ENCODE measurements around the gene KRTAP4-5.
"Not testable (repeated sequence)": the region's sequence is repeated elsewhere in the genome, so short reads cannot be mapped to it uniquely, and the experiment has no call there.

KRTAP4-5 gene

DNA sequence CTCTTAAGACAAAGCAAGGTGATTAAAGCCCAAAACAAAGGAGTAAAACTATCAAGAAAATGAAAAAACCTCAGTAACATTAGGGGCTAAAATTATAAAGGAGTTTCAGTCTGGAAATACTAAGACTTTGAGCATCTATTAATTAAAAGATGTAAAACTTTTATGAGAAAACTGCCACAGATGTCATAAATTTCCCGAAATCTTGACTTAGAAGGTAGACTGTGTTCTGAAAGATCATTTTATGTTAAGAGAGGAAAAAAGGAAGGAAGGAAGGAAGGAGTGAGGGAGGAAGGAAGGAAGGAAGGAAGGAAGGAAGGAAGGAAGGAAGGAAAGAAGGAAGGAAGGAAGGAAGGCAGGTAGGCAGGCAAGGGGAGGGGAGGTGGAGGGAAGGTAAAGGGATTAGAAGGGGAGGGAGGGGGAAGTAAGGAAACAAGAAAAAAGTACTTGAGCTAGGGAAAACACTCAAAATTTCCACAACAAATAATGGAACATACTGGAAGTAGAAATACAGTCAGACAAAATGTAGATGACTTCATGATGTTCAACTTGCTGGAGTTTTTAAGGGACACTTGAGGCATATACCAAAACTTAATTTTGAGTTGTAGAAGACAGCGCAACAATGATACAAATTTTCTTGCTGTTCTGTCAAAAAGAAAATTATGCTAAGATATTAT lies 2.0 kb downstream of the KRTAP4-5 start:
- DNase-seq (ENCODE audit: low read depth) = no peak

DNA sequence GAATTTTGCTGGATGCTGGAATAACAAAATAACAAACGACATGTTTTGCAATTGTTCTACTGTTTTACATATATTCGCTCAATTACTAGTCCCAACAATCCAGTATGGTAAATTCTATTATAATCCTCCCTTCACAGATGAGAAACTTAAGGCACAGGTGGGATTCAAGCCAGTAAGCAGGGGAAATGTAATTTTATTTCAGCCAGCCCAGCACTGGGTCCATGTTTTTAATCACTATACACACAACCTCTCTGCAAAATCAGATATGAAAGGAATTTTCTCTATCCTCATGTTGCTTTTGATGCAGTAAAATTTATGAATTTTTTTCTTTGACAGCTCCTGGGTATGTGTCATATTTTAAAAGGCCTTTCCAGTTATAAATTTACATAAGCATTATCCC lies 4.4 kb downstream of the KRTAP4-5 start:
- DNase-seq (ENCODE audit: low read depth) = no peak

DNA sequence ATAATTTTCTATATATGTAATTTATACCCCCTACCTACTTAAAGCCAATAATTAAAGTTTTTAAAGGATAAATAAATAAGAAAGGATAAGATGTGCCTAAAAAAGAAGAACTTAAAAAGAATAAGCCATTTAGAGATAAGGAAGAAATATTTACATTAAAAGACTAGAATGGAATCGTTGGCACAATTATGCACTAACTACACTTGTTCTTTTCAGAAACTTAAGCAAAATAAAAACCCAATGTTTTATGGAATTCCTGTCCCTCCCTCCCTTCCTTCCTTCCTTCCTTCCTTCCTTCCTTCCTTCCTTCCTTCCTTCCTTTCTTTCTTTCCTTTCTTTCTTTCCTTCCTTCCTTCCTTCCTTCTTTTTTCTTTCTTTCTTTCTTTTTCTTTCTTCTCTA lies 4.8 kb downstream of the KRTAP4-5 start:
- no peak for DNase-seq (ENCODE audit: low read depth)

DNA sequence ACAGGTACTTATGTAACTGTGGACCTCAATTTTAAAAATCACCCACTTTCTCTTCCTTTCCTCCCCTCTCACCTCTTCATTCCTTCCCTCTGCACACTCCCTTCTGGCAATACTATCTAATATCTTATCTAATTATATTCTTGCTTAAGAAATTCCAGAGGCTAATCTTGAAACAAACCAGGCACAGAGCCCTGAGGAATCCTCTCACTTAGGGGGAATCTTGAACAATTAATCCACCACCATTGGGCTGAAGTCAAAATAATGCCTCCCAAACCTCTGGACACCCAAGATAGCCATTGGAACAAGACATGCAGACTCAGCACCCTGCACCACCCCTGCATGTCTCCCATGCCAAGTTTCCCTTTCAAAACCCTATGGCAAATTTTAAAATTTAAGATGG lies 8.3 kb downstream of the KRTAP4-5 start:
- DNase-seq (ENCODE audit: low read depth) = no peak

DNA sequence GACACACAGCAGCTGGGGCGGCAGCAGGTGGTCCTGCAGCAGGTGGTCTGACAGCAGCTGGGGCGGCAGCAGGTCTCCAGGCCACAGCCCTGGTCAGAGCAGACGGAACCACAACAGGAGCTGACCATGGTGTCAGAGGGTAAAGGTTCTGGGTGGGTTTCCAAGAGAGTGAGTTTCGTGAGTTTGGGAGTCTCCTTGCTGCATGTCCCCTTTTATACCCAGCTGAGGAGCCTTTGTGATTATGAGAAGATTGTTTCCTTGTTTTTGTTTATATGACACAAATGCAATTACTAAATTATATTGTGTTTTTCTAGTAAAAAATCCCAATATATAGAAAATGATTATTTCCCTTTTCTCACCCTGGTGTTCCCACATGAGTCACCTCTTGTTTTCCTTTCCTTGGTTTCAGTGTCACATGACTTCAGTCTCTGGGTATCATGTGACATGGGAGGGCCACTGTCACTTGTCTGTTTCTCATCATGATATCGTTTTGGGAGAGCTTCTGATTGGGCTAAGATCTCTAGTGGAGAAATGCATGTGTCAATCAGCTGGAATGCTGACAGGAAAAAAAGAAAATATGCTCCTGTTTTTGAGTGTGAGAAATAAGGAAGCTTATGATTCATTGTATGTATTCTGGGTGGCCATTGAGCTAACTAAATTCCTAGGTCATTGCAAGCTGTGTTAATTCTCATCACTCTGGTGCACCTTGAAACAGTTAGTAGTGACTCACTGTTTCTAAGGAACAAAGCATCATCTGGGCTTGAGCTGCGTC lies 9.1 kb downstream of the KRTAP4-5 start, which contains the start of gene KRTAP4-6:
TSS of gene KRTAP4-6 (minus strand) at position 185 of the 772 bp plus-strand sequence. CDS start at position 128, 57 bp downstream.
- DNase-seq (ENCODE audit: low read depth) = no peak

DNA sequence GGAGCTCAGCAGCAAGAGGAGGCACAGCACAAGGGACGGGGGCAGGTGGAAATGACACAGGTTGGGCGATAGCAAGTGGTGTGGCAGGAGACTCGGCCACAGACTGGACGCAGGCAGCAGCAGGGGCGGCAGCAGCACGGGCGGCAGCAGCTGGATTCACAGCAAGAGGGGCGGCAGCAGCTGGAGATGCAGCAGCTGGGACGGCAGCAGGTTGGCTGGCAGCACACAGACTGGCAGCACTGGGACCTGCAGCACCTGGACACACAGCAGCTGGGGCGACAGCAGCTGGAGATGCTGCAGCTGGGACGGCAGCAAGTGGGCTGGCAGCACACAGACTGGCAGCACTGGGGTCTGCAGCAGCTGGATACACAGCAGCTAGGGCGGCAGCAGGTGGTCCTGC lies 9.8 kb downstream of the KRTAP4-5 start:
- DNase-seq (ENCODE audit: low read depth) = not testable (repeated sequence)

DNA sequence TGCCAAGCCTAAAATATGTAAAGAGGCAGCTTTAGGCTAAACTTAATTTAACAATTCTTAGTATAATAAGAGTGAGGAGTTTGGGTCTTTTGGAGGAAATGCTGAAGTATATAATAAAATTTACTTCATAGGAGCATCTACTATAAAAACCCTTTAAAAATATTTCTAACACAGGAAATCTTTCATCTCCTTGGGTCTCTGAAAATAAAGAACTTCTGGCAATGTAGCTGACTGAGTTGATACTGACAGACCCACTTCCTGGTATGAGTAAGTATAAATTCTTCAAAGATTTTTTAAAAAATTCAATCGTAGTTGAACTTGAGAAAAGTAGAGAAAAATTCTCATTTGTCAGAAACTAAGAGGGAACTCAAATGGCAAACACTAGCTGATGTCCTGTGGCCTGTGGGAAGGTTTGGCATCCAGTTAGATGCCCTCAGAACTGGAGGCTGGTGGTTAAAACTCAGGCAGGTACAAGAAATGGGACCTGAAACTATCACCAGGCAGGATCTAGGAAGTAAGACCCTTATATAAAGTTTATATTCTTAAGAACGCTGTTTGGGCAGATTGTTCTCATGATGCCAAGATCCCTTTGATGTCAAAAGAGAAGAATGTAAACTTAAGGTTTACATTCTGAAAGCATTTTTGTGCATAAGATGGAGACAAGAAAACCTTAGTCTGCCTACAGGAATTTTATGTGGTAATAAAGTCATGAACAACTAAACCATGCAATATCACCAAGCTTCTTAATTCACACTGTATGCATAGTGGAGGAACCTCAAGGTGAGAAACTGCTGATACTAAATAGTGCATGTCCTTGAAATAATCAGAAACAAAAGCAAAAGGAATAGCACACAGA lies 15.5 kb downstream of the KRTAP4-5 start:
- no peak for DNase-seq (ENCODE audit: low read depth)

DNA sequence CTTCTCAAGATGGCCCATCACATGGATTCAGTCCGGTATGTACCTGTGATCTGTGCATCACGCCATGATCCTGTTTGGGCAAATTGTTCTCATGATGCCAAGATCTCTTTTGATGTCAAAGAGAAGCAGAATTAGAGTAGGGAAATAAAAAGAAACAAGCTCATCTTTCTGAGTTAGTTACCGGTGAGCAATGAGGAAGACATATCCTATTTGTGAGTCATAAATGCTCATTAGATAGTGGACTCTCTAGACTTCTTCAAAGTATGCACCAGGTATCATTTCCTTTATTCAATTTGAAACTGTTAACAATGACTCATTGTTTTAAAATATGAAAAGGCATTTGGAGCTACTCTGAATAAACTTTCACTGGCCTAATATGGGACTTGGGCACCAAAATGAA lies 17.6 kb downstream of the KRTAP4-5 start:
- no peak for DNase-seq (ENCODE audit: low read depth)

DNA sequence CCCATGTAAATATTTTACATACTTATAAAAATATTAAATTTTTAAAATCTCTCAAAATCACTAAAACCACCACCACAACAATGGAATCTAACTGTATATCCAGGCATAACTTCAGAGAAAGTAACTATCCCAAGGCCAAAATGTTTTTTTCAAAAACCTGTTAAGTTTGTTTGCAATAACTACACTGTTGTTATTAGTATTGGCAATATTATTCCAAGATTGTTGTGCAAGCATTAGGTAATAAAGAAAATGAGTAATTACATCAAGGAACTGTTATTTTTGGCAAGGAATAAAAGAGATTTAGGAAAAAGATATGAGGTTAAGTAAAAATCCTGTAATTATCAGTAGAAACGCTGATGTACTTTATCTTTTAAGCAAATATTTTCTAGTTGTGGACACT lies 22.3 kb downstream of the KRTAP4-5 start:
- DNase-seq (ENCODE audit: low read depth) = no peak

DNA sequence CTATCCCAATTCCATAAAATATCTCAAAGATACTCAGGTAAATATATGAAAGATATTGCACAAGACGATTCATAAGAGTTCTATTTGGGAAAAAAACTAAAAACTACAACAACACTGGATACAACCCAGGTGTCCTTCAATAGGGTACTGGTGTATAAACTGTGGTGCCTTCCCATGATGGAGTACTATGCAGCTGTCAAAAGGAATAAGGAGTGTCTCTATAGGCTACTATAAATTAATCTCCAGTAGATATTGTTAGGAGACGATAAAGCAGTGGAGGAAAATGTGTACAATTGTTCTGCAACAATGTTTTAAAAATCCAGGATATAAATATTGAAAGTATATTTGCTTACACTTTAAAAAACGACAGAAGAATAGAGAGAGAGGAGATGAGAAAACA lies 23.2 kb downstream of the KRTAP4-5 start:
- DNase-seq (ENCODE audit: low read depth) = no peak

DNA sequence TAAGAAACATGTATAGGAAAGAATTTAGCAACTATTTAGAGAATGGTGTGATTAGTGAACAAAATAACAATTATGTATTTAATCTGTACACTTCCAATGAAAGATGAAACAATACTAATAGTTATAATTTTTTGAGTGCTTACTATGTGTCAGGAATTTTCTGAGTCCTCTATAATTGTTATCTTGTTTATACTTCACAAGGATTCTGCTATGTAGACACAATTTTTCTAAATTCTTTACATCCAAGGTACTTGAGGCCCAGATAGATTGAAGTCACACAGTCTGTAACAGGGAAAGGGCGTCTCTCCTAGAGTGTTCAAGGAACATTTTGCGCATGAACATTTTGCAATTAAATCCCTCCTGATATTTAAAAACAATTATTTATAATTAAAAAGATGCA lies 24.6 kb downstream of the KRTAP4-5 start:
- no peak for DNase-seq (ENCODE audit: low read depth)

DNA sequence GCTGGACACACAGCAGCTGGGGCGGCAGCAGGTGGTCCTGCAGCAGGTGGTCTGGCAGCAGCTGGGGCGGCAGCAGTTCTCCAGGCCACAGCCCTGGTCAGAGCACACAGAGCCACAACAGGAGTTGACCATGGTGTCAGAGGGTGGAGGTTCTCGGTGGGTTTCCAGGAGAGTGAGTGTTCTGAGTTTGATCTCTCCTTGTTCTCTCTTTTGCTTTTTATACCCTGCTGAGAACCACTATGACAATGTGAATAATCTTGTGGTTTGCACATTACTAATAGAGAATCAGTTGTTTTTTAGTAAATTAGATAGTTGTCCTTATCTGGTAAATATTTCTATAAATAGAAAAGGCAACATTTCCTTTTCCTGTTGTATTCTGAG lies 25.6 kb downstream of the KRTAP4-5 start, which contains the start of gene KRTAP4-12:
TSS of gene KRTAP4-12 (minus strand) at position 192 of the 381 bp plus-strand sequence. CDS start at position 132, 60 bp downstream.
- DNase-seq (ENCODE audit: low read depth) = not testable (repeated sequence)

DNA sequence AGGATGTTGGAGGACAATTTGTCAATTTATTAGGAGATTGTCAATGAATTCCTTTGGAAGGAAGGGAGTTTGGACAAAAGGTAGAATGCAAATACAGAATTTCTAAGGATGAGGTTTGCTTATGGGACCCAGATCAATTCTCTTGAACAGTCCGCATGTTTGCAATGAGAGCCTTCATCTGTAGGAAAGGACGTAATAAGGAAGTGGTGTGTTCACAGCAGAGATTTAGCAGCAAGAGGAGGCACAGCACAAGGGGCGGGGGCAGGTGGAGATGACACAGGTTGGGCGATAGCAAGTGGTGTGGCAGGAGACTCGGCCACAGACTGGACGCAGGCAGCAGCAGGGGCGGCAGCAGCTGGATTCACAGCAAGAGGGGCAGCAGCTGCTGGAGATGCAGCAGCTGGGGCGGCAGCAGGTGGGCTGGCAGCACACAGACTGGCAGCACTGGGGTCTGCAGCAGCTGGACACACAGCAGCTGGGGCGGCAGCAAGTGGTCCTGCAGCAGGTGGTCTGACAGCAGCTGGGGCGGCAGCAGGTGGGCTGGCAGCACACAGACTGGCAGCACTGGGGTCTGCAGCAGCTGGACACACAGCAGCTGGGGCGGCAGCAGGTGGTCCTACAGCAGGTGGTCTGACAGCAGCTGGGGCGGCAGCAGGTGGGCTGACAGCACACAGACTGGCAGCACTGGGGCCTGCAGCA lies 26.2 kb downstream of the KRTAP4-5 start:
- DNase-seq (ENCODE audit: low read depth) = not testable (repeated sequence)

DNA sequence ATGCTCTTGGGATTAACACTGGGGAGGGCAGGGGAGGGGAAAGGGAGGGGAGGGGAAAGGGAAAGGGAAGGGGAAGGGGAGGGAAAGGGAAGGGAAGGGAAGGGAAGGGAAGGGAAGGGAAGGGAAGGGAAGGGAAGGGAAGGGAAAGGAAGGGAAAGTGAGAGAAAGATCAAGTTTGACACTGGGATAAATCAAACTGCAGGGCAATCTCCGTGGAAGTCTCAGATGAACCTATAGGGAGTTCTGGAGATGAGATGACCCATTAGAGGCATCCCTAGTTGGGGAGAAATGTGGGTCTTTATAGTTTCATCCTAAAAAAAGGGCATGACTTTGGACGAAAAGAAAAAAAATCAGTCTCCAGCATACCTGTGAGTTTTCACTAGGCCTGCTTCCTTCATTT lies 27.9 kb downstream of the KRTAP4-5 start:
- no peak for DNase-seq (ENCODE audit: low read depth)

DNA sequence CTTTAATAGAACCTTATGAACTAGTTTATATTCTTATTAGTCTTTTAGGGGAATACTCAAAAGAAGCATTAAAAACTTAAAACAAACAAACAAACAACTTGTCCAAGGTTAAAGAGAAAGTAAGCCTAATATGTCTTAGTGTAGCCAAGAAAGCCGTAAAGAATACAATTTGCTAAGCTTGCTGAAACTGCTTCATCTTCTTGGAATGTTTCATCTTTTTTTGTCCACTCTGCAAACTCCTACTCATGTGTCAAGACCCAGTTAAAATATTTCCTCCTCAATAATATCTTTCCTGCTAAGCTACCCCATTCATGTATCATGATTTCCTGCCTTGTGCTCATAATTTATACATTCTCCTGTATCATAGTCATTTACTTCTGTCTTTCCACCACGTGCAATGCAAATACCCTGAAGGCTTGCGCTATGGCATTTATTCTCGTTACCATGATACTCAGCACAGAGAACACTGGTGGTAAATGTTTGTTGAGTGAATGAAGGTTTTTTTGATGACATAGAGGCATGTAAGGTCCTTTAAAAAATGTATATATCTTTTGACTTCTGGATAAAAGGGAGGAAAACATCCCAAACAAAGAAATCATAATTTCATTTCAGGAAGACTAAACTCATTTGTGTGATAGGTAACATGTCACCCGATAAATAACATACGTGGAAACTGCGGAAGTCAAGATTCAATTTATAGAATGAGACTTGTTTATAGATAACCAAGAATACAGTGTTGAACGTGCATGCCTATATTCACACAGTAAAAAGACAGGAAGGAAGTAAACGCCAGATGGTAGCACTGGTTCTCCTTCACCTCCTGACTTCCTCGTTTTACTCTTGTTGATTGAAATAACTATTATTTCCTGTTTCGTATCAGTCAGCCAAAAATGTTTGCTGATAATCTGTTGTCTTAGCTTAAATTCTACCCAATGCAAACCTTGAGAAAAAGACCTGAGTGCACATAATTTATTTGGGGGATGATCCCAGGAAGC lies 29.6 kb downstream of the KRTAP4-5 start:
- not testable (repeated sequence) for DNase-seq (ENCODE audit: low read depth)

DNA sequence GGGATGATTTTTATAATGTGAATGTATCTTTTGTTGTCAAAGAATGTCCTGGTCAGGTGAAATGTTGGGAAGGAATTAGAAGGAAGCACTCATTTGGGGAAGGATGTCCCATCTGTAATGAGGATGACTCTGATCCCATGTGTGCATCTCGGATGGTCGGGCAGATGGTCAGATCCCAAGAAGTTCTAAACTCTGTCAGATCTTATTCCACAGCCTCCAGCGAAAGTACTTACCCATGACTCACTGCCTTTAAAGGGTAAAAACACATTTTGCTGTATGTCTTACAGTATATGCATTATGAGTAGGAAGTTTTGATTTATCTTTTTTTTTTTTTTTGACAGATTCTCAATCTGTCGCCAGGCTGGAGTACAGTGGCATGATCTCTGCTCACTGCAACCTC lies 30.9 kb downstream of the KRTAP4-5 start:
- DNase-seq (ENCODE audit: low read depth) = no peak

DNA sequence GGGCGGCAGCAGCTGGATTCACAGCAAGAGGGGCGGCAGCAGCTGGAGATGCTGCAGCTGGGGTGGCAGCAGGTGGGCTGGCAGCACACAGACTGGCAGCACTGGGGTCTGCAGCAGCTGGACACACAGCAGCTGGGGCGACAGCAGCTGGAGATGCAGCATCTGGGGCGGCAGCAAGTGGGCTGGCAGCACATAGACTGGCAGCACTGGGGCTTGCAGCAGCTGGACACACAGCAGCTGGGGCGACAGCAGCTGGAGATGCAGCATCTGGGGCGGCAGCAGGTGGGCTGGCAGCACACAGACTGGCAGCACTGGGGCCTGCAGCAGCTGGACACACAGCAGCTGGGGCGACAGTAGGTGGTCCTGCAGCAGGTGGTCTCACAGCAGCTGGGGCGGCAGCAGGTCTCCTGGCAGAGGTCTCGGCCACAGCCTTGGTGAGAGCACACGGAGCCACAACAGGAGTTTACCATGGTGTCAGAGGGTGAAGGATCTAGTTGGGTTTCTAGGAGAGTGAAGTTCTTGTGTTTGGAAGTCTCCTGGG lies 31.7 kb downstream of the KRTAP4-5 start, which contains the start of gene KRTAP4-11:
TSS of gene KRTAP4-11 (minus strand) at position 528 of the 541 bp plus-strand sequence. CDS start at position 470, 58 bp downstream.
- not testable (repeated sequence) for DNase-seq (ENCODE audit: low read depth)

DNA sequence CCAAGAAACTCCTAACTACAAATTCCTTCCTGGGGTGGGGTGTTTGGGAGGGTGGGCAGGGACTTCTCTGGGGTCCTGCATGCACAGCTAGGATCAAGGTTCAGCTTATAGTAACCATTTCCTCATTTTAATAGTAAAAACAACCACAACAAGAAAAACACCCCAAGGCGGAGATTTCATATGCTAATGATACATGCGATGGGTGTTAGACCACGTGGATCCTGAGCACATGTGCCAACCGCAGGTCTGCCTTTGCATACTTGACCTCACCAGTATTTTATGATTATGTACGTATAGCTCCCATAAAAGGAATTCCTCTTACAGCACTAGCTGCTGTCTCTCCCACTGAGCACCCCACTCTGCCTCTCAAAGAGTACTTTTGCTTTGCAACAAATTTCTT lies 33.3 kb downstream of the KRTAP4-5 start:
- no peak for DNase-seq (ENCODE audit: low read depth)

DNA sequence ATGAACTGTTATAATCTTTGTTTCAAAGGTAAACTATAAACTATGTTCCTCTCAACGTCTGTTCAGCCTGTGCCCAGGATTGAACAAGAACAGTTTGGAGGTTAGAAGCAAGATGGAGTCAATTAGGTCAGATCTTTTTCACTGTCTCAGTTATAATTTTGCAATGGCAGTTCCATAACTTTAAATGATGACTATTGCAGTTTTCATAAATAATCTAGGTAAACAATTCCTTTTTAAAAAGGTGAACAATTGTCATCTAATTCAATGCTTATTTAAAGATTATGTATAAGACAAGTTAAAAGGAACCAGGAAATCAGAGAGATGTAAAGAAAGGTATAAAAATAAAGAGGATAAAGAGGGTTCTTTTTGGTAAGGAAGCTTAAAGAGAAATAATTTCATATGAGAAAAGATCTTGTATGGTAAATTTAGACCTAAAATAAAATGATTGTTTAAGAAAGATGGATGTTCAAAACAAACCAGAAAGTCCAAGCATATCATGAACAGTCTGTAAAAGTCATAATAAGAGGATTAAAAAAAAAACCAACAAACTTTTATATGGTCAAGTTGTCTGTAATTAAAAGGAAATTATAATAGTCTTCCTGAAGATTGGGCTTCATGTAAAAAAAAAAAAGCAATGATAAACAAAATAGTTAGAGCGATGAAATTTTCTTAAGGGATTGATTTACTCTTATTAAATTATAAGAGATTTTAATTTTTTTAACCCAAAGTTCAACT lies 38.3 kb downstream of the KRTAP4-5 start:
- no peak for DNase-seq (ENCODE audit: low read depth)
